PC-3 (cell line): ENCODE measurements around the gene ANKS1B.

Source experiments
- EZH2 ChIP-seq: fragments of 300-600 bp; sonication (generic); IDR thresholded peaks from one replicate; pipeline ENCODE4 v1.6.1; 2017; ENCODE audit warnings: antibody characterized with exemption, mild to moderate bottlenecking, low read length; ENCODE audit not compliant: unreplicated experiment
- EZH2phosphoT487 ChIP-seq: fragments of 300-600 bp; sonication (generic); IDR thresholded peaks from 2 replicates; pipeline ENCODE4 v1.6.1; 2018; ENCODE audit warnings: mild to moderate bottlenecking, antibody characterized with exemption, low read length, borderline replicate concordance
- TF ChIP-seq, protein P1 (sequence below): fragments of 300-600 bp; sonication (generic); conservative IDR thresholded peaks from 2 replicates; pipeline ENCODE4 v1.5.1; 2017; ENCODE audit warnings: antibody characterized with exemption, low read depth, mild to moderate bottlenecking, low read length

DNA sequence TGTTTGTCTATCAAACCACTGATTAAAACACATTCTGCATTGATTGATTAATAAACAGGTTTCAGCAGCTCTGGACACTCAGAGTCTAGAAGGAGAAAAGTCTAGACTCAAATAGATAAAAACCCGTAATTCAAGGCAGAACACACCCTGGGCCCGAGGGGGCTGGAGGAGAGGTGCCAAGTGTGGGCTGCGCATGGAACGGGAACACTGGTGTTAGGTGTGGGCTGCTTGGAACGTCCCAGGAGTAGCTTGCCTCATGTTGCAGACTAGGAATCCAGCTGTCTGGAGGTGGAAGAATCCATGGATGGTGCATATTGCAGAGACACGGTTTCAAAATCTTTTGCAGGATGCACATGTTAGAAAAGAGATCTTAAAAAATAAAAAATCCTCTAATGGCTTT lies 1116.7 kb downstream of the ANKS1B start:
- TF ChIP-seq, protein P1, sequence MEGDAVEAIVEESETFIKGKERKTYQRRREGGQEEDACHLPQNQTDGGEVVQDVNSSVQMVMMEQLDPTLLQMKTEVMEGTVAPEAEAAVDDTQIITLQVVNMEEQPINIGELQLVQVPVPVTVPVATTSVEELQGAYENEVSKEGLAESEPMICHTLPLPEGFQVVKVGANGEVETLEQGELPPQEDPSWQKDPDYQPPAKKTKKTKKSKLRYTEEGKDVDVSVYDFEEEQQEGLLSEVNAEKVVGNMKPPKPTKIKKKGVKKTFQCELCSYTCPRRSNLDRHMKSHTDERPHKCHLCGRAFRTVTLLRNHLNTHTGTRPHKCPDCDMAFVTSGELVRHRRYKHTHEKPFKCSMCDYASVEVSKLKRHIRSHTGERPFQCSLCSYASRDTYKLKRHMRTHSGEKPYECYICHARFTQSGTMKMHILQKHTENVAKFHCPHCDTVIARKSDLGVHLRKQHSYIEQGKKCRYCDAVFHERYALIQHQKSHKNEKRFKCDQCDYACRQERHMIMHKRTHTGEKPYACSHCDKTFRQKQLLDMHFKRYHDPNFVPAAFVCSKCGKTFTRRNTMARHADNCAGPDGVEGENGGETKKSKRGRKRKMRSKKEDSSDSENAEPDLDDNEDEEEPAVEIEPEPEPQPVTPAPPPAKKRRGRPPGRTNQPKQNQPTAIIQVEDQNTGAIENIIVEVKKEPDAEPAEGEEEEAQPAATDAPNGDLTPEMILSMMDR: no peak
- TF ChIP-seq EZH2: no peak
- TF ChIP-seq EZH2phosphoT487: no peak
